Dermis microvascular lymphatic vessel endothelial cell (primary cell): ENCODE measurements around the gene SPDYE11. TPM values are rescaled to one million over a fixed set of nuclear protein-coding genes. Genes with fewer than 3 reads are reported as not detected.
"Not testable (repeated sequence)": the region's sequence is repeated elsewhere in the genome, so short reads cannot be mapped to it uniquely, and the experiment has no call there.

Experiments
- DNase-seq, 2 donors: peaks; one replicate each; pipeline versions ENCODE4 v3.0.0 to v3.0.0-alpha.2; 2010; ENCODE audit warnings: low read depth in 2 of 2
- total RNA-seq: library from RNA; depleted of rRNA; stranded (reverse); fragments of >200 nt; gene quantifications from 2 replicates; pipeline ENCODE4 v1.2.1, GENCODE V29; 2014

SPDYE11 gene, protein sequence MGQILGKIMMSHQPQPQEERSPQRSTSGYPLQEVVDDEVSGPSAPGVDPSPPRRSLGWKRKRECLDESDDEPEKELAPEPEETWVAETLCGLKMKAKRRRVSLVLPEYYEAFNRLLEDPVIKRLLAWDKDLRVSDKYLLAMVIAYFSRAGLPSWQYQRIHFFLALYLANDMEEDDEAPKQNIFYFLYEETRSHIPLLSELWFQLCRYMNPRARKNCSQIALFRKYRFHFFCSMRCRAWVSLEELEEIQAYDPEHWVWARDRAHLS
- total RNA-seq, result not detected in 2 replicates

DNA sequence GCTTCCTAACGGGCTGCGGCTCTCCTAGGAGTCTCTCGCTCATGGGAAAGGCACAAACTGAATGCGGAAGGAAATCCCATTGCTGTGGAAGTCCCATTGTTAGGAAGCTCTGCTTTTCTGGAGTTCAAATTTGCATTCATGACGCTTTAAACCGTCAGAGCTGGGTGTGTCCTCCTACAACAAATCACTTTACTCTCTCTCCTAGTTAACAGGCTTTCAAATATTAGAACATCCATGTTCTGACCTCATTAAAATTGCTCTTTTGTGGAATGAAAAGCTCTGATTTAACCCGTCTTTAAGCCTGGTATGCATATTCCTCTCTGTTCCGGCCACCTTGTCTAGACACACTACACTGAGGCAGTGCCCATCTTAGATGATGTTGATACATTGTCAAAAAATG is at the start of gene SPDYE11:
Gene SPDYE11, minus strand, starts transcription at position 101 of the 400 bp plus-strand sequence. CDS start 1,800 bp downstream, outside the sequence.
- DNase-seq, result not testable (repeated sequence)

DNA sequence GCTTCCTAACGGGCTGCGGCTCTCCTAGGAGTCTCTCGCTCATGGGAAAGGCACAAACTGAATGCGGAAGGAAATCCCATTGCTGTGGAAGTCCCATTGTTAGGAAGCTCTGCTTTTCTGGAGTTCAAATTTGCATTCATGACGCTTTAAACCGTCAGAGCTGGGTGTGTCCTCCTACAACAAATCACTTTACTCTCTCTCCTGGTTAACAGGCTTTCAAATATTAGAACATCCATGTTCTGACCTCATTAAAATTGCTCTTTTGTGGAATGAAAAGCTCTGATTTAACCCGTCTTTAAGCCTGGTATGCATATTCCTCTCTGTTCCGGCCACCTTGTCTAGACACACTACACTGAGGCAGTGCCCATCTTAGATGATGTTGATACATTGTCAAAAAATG is 28.2 kb upstream of the SPDYE11 start, which contains the start of gene SPDYE9:
Gene SPDYE9, minus strand, starts transcription at position 101 of the 400 bp plus-strand sequence. CDS start 1,800 bp downstream, outside the sequence.
- DNase-seq, result not testable (repeated sequence)

DNA sequence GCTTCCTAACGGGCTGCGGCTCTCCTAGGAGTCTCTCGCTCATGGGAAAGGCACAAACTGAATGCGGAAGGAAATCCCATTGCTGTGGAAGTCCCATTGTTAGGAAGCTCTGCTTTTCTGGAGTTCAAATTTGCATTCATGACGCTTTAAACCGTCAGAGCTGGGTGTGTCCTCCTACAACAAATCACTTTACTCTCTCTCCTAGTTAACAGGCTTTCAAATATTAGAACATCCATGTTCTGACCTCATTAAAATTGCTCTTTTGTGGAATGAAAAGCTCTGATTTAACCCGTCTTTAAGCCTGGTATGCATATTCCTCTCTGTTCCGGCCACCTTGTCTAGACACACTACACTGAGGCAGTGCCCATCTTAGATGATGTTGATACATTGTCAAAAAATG is 28.0 kb downstream of the SPDYE11 start, which contains the start of gene SPDYE8:
Gene SPDYE8, minus strand, starts transcription at position 101 of the 400 bp plus-strand sequence. CDS start 1,800 bp downstream, outside the sequence.
- DNase-seq, result not testable (repeated sequence)

DNA sequence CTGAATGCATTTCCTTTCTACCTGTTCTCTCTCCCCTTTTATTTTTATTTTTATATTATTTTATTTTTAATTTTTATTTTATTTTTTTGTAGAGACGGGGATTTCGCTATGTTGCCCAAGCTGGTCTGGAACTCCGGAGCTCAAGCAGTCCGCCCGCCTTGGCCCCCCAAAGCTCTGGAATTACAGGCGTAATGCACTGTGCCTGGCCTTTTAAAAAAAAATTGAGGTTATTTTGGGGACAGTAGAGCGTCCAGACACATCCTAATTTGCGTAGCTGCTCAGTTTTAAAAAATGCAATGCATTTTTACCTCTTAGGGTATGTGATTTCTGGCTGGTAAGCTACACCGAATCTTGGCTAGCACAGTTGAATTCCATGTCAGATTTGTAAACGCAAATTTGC is 51.2 kb downstream of the SPDYE11 start:
- DNase-seq, result not testable (repeated sequence)

DNA sequence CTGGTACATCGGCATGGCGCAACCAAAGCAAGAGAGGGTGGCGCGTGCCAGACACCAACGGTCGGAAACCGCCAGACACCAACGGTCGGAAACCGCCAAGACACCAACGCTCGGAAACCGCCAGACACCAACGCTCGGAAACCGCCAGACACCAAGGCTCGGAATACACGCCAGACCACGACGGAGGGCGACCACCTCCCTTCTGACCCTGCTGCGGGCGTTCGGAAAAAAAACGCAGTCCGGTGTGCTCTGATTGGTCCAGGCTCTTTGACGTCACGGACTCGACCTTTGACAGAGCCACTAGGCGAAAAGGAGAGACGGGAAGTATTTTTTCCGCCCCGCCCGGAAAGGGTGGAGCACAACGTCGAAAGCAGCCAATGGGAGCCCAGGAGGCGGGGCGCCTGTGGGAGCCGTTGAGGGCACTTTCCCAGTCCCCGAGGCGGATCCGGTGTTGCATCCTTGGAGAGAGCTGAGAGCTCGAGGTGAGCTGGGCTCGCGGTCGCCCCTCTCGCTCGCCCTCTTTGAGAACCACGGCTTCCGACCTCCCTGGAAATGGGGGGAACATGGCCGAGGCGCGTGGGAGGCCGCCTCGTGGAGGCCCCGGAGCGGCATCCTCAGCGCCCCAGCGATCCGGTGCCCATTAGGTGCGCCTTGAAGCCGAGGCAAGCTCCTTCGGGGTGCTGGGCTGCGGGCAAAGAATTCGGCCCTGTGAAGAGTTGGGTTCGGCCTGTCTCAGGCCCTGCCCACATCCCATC is 51.8 kb downstream of the SPDYE11 start:
- DNase-seq, result peak in 1 of 2 donors; percentile 90

DNA sequence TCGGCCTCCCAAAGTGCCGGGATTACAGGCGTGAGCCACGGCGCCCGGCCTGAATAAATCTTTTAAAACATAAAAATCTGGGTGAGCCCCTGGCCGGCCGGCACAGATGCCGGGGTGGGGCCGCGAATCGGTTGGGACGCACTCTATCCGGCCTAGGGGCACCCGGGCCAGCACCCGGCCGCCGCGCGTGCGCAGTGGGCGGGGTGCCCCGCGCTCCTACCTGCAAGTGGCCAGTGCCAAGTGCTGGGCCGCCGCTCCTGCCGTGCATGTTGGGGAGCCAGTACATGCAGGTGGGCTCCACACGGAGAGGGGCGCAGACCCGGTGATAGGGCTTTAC is 52.4 kb downstream of the SPDYE11 start:
- DNase-seq, result not testable (repeated sequence)

DNA sequence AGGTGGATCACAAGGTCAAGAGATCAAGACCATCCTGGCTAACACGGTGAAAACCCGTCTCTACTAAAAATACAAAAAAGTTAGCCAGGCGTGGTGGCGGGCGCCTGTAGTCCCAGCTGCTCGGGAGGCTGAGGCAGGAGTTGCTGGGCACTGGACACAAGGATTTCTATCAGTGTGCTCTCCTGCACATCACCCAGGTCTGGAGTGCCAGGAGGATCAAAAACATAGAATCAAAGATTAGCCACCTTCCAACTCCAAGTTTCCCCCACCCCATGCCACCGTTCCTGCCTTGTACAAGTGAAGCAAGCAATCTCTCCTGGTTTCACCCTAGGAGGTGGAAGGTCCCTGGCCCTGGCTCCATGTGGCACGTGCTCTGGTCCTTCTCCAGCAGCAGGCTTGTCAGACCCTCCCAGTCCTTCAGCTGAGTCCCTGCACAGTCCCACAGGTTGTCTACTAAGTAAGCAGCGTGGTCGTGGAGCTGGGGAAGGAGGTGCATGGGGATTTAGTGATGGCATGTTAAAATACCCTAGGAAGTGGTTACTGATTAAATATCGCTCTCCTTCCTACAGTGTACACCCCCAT is 59.7 kb downstream of the SPDYE11 start:
- DNase-seq, result not testable (repeated sequence)

Other genes starting within 250 kb of the SPDYE11 start
- 1.4 and 3.7 TPM in 2 replicates for gene TYW1B, start 229.7 kb downstream of the SPDYE11 start, total RNA-seq
- gene POM121, start 132.8 kb downstream of the SPDYE11 start, total RNA-seq, result 3.0 and 5.3 TPM in 2 replicates
- gene TRIM74, start 88.4 kb downstream of the SPDYE11 start, total RNA-seq, result 0.13 TPM in 1 of 2 replicates, not detected in the other
- not detected in 2 replicates for gene SPDYE8, start 28.1 kb downstream of the SPDYE11 start, total RNA-seq
- gene SPDYE9, start 28.1 kb upstream of the SPDYE11 start, total RNA-seq, result not detected in 2 replicates